Mucosa of rectum (tissue), 2 donors: ENCODE measurements around the gene CP.
"Not testable (repeated sequence)": the region's sequence is repeated elsewhere in the genome, so short reads cannot be mapped to it uniquely, and the experiment has no call there.

ENCODE experiments used
- H3K27ac ChIP-seq, 2 donors: one replicate each; pipeline ENCODE4 v1.7.0; 2013; ENCODE audit warnings: inconsistent platforms in 2 of 2, low read depth in 2 of 2, low read length in 2 of 2
- H3K27me3 ChIP-seq, 2 donors: one replicate each; pipeline ENCODE4 v1.7.0; 2013; ENCODE audit warnings: low read length in 2 of 2; ENCODE audit not compliant: control insufficient read depth in 2 of 2, insufficient read depth in 2 of 2
- H3K36me3 ChIP-seq, 2 donors: one replicate each; pipeline ENCODE4 v1.7.0; 2013; ENCODE audit warnings: low read length in 2 of 2; ENCODE audit not compliant: control insufficient read depth in 2 of 2, insufficient read depth in 2 of 2
- H3K4me1 ChIP-seq, 2 donors: one replicate each; pipeline ENCODE4 v1.7.0; 2013; ENCODE audit warnings: low read length in 2 of 2, mild to moderate bottlenecking in 1 of 2; ENCODE audit not compliant: control insufficient read depth in 2 of 2, insufficient read depth in 2 of 2
- H3K4me3 ChIP-seq, 2 donors: one replicate each; pipeline ENCODE4 v1.7.0; 2013; ENCODE audit warnings: low read length in 2 of 2
- H3K9ac ChIP-seq, 2 donors: one replicate each; pipeline ENCODE4 v1.7.0; 2013; ENCODE audit warnings: low read length in 2 of 2, low read depth in 1 of 2, mild to moderate bottlenecking in 1 of 2
- H3K9me3 ChIP-seq, 2 donors: one replicate each; pipeline ENCODE4 v1.7.0; 2013; ENCODE audit warnings: low read length in 2 of 2; ENCODE audit not compliant: control insufficient read depth in 2 of 2
- donor health status: healthy.
- donor health status: Normal muscosa, but diverticular disease.

CP gene

GRCh38 chr3:149214702-149215101 lies 6.9 kb downstream of the CP start:
- Histone ChIP-seq H3K36me3 (no peaks in the 10 kb centered on the region), H3K27me3 (no peaks in the 10 kb centered on the region), H3K9ac (no peak overlapping the region), H3K4me3 (no peak overlapping the region), H3K9me3 (no peaks in the 10 kb centered on the region), H3K4me1 (peaks cover 0 to 11% of the 10 kb centered on the region in 2 donors), H3K27ac (no peak overlapping the region)

GRCh38 chr3:149212386-149212785 lies 9.2 kb downstream of the CP start:
- Histone ChIP-seq H3K27me3 (no peaks in the 10 kb centered on the region), H3K4me3 (no peak overlapping the region), H3K4me1 (peaks cover 0 to 11% of the 10 kb centered on the region in 2 donors), H3K27ac (no peak overlapping the region), H3K36me3 (no peaks in the 10 kb centered on the region), H3K9ac (no peak overlapping the region), H3K9me3 (no peaks in the 10 kb centered on the region)

- Histone ChIP-seq H3K4me1 (peaks cover 0 to under 1% of the 10 kb centered on the region in 2 donors), H3K9me3 (no peaks in the 10 kb centered on the region), H3K36me3 (no peaks in the 10 kb centered on the region), H3K4me3 (no peak overlapping the region), H3K27ac (no peak overlapping the region), H3K27me3 (no peaks in the 10 kb centered on the region), H3K9ac (no peak overlapping the region)
Observed at GRCh38 chr3:149209431-149209830, 12.2 kb downstream of the CP start.

- Histone ChIP-seq H3K27me3 (no peaks in the 10 kb centered on the region), H3K4me3 (no peak overlapping the region), H3K4me1 (no peaks in the 10 kb centered on the region), H3K36me3 (no peaks in the 10 kb centered on the region), H3K27ac (no peak overlapping the region), H3K9me3 (no peaks in the 10 kb centered on the region), H3K9ac (no peak overlapping the region)
Observed at GRCh38 chr3:149207475-149207874, 14.2 kb downstream of the CP start.

- H3K27me3 ChIP-seq: no peaks in the 10 kb centered on the region
- no peak overlapping the region for H3K27ac ChIP-seq
- no peak overlapping the region for H3K9ac ChIP-seq
- no peaks in the 10 kb centered on the region for H3K36me3 ChIP-seq
- H3K4me3 ChIP-seq: no peak overlapping the region
- H3K4me1 ChIP-seq: no peaks in the 10 kb centered on the region
- no peaks in the 10 kb centered on the region for H3K9me3 ChIP-seq
Observed at GRCh38 chr3:149204390-149204991, 17.1 kb downstream of the CP start.

GRCh38 chr3:149203758-149204157 lies 17.9 kb downstream of the CP start:
- Histone ChIP-seq H3K4me3 (no peak overlapping the region), H3K36me3 (no peaks in the 10 kb centered on the region), H3K9ac (no peak overlapping the region), H3K9me3 (no peaks in the 10 kb centered on the region), H3K4me1 (no peaks in the 10 kb centered on the region), H3K27me3 (no peaks in the 10 kb centered on the region), H3K27ac (no peak overlapping the region)

- Histone ChIP-seq H3K9me3 (no peaks in the 10 kb centered on the region), H3K9ac (no peak overlapping the region), H3K36me3 (no peaks in the 10 kb centered on the region), H3K4me1 (no peaks in the 10 kb centered on the region), H3K27ac (no peak overlapping the region), H3K27me3 (no peaks in the 10 kb centered on the region), H3K4me3 (no peak overlapping the region)
Observed at GRCh38 chr3:149199474-149199873, 22.2 kb downstream of the CP start.

GRCh38 chr3:149198611-149199010 lies 23.0 kb downstream of the CP start:
- Histone ChIP-seq H3K4me3 (no peak overlapping the region), H3K27ac (no peak overlapping the region), H3K9ac (no peak overlapping the region), H3K9me3 (no peaks in the 10 kb centered on the region), H3K4me1 (no peaks in the 10 kb centered on the region), H3K27me3 (no peaks in the 10 kb centered on the region), H3K36me3 (no peaks in the 10 kb centered on the region)

GRCh38 chr3:149197669-149198068 lies 24.0 kb downstream of the CP start:
- no peaks in the 10 kb centered on the region for H3K4me1 ChIP-seq
- H3K9me3 ChIP-seq: no peaks in the 10 kb centered on the region
- H3K27me3 ChIP-seq: no peaks in the 10 kb centered on the region
- no peak overlapping the region for H3K9ac ChIP-seq
- no peak overlapping the region for H3K4me3 ChIP-seq
- no peak overlapping the region for H3K27ac ChIP-seq
- H3K36me3 ChIP-seq: no peaks in the 10 kb centered on the region

GRCh38 chr3:149196805-149197592 lies 24.6 kb downstream of the CP start:
- H3K4me1 ChIP-seq, H3K27me3 ChIP-seq, H3K36me3 ChIP-seq, H3K4me3 ChIP-seq, H3K9me3 ChIP-seq, H3K9ac ChIP-seq, H3K27ac ChIP-seq: not testable (repeated sequence)
